ENCODE results near the gene CNTNAP2.

DNA sequence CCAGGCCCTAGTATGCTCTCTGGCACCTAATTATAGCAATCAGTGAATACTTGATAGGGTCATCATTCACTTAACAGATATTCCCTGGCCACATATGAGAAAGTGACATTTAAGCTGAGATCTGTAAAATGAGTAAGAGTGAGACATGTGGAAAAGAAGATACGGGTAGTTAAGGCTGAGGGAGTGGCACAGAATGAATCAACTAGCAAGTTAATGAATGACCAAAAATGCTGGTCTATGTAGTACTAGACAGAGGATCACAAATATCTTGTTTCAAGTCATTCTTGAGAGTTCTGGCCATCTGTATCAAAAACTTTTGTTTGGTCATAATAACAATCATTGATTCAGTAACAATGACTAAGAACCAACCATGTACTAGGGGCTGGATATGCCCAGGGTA lies 954.9 kb downstream of the CNTNAP2 start:
- TF ChIP-seq, protein P1, sequence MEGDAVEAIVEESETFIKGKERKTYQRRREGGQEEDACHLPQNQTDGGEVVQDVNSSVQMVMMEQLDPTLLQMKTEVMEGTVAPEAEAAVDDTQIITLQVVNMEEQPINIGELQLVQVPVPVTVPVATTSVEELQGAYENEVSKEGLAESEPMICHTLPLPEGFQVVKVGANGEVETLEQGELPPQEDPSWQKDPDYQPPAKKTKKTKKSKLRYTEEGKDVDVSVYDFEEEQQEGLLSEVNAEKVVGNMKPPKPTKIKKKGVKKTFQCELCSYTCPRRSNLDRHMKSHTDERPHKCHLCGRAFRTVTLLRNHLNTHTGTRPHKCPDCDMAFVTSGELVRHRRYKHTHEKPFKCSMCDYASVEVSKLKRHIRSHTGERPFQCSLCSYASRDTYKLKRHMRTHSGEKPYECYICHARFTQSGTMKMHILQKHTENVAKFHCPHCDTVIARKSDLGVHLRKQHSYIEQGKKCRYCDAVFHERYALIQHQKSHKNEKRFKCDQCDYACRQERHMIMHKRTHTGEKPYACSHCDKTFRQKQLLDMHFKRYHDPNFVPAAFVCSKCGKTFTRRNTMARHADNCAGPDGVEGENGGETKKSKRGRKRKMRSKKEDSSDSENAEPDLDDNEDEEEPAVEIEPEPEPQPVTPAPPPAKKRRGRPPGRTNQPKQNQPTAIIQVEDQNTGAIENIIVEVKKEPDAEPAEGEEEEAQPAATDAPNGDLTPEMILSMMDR (IDR thresholded peaks at IDR 0.05) = no peak
- TF ChIP-seq POLR2A (IDR thresholded peaks at IDR 0.05) = no peak

Data from uterus (tissue), 2 donors.